WTC11 (cell line): ENCODE data around the gene ZNF236. TPM values are rescaled to one million over a fixed set of nuclear protein-coding genes. Genes with fewer than 3 reads are reported as not detected.
A peak's percentile ranks its signal among the peaks of the same experiment; 100 is the strongest.

Source experiments
- ATAC-seq: fragments of 200-7000 bp; cut with Tn5 transposase; 2 replicates; pipeline ENCODE4 v1.10.0; 2021; ENCODE audit warnings: mild to moderate bottlenecking, moderate library complexity
- CTCF ChIA-PET: fragments of 300-600 bp; sonication (Branson Sonifier 250); formaldehyde crosslinking; loops from one replicate; lab custom pipeline; 2021; ENCODE audit warnings: antibody characterized with exemption; lab: Charles Lee
- POLR2A ChIA-PET: fragments of 350-600 bp; sonication (Branson Sonifier 250); formaldehyde crosslinking; loops from one replicate; lab custom pipeline; 2021; ENCODE audit warnings: antibody characterized with exemption; lab: Charles Lee
- DNase-seq: peaks from one replicate; pipeline ENCODE4 v3.0.0; 2021; ENCODE audit warnings: low spot score
- H3K27ac Mint-ChIP-seq: 2 replicates; pipeline ENCODE4 v1.8.0; 2021; ENCODE audit warnings: mixed read lengths
- H3K27me3 Mint-ChIP-seq: 2 replicates; pipeline ENCODE4 v1.8.0; 2021; ENCODE audit warnings: low read depth, mild to moderate bottlenecking, moderate library complexity, mixed read lengths
- H3K36me3 Mint-ChIP-seq: 2 replicates; pipeline ENCODE4 v1.8.0; 2021; ENCODE audit warnings: mixed read lengths
- H3K4me1 Mint-ChIP-seq: 2 replicates; pipeline ENCODE4 v1.8.0; 2022; ENCODE audit warnings: mixed read lengths
- H3K4me3 Mint-ChIP-seq: 2 replicates; pipeline ENCODE4 v1.8.0; 2021; ENCODE audit warnings: mild to moderate bottlenecking, moderate library complexity, mixed read lengths
- H3K9me3 Mint-ChIP-seq: 2 replicates; pipeline ENCODE4 v1.8.0; 2021; ENCODE audit warnings: mixed read lengths
- FOXK1 ChIP-seq: sonication (generic); formaldehyde crosslinking; IDR thresholded peaks from 2 replicates; pipeline ENCODE4 v1.8.0; 2022; ENCODE audit warnings: mild to moderate bottlenecking, moderate library complexity, missing genetic modification reagents
- GTF2I ChIP-seq: fragments of 250-450 bp; sonication (Bioruptor Pico); conservative IDR thresholded peaks from 2 replicates; pipeline ENCODE4 v1.4.0; 2021; ENCODE audit warnings: mild to moderate bottlenecking
- NR2C2 ChIP-seq: sonication (generic); formaldehyde crosslinking; IDR thresholded peaks from 2 replicates; pipeline ENCODE4 v1.8.0; 2022; ENCODE audit warnings: mild to moderate bottlenecking, missing genetic modification reagents
- NR3C1 ChIP-seq: sonication (generic); formaldehyde crosslinking; conservative IDR thresholded peaks from 2 replicates; pipeline ENCODE4 v1.8.1; 2023; ENCODE audit warnings: low read depth, mild to moderate bottlenecking, missing genetic modification reagents
- SOX15 ChIP-seq: fragments of 250-450 bp; sonication (Bioruptor Pico); IDR thresholded peaks from 2 replicates; pipeline ENCODE4 v1.9.0; 2021; ENCODE audit warnings: mild to moderate bottlenecking
- TEAD1 ChIP-seq: sonication (generic); formaldehyde crosslinking; IDR thresholded peaks from 2 replicates; pipeline ENCODE4 v1.8.0; 2022; ENCODE audit warnings: mild to moderate bottlenecking, missing genetic modification reagents
- ZNF138 ChIP-seq: sonication (generic); formaldehyde crosslinking; conservative IDR thresholded peaks from 2 replicates; pipeline ENCODE4 v1.8.1; 2022; ENCODE audit warnings: mild to moderate bottlenecking, moderate library complexity, missing genetic modification reagents
- ZNF219 ChIP-seq: sonication (generic); formaldehyde crosslinking; IDR thresholded peaks from 2 replicates; pipeline ENCODE4 v1.8.0; 2023; ENCODE audit warnings: missing genetic modification reagents, mild to moderate bottlenecking, borderline replicate concordance
- total RNA-seq: library from RNA; stranded (reverse); gene quantifications from 3 replicates; pipeline ENCODE4 v1.2.3, GENCODE V29; 2021
- TF ChIP-seq, protein P1 (sequence below): fragments of 250-450 bp; sonication (Bioruptor Pico); IDR thresholded peaks from 2 replicates; pipeline ENCODE4 v1.9.0; 2021; ENCODE audit warnings: moderate library complexity, mild to moderate bottlenecking, inconsistent platforms, borderline replicate concordance
- TF ChIP-seq, protein P2 (sequence below): sonication (generic); formaldehyde crosslinking; IDR thresholded peaks from 2 replicates; pipeline ENCODE4 v1.8.1; 2023; ENCODE audit warnings: mild to moderate bottlenecking, missing genetic modification reagents
- TF ChIP-seq, protein P3 (sequence below): sonication (generic); formaldehyde crosslinking; IDR thresholded peaks from 2 replicates; pipeline ENCODE4 v1.8.0; 2022; ENCODE audit warnings: mild to moderate bottlenecking, missing genetic modification reagents
- TF ChIP-seq, protein P4 (sequence below): sonication (generic); formaldehyde crosslinking; IDR thresholded peaks from 2 replicates; pipeline ENCODE4 v1.8.0; 2023; ENCODE audit warnings: mild to moderate bottlenecking, missing genetic modification reagents
- TF ChIP-seq, protein P5 (sequence below): fragments of 250-450 bp; sonication (Bioruptor Pico); IDR thresholded peaks from 2 replicates; pipeline ENCODE4 v1.9.0; 2021; ENCODE audit warnings: mild to moderate bottlenecking
- TF ChIP-seq, protein P6 (sequence below): sonication (generic); formaldehyde crosslinking; IDR thresholded peaks from 2 replicates; pipeline ENCODE4 v1.8.1; 2022; ENCODE audit warnings: mild to moderate bottlenecking, missing genetic modification reagents, moderate library complexity, borderline replicate concordance

ZNF236 gene
- total RNA-seq, 1 experiment from 2014 or later, result 19.9 TPM

DNA sequence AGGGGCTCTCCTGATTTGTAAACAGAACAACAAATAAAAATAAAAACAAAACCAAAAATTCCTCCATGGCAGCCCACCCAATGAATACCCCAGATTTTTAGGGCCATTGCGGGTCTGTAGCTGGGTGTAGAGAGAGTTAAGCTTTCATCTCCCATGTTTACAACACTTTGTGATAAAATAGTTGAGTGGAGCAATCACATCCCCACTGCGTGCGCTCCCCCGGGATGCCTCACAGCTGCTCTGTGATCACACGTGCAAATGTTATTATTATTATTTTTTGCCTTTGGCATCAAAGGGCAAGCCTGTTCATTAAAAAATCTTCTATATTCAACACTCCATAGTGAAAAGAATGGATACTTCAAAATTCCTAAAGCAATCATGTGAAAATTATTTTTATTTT is 192.2 kb downstream of the ZNF236 start:
- POLR2A ChIA-PET, result no interaction called here
- DNase-seq (no peak), ATAC-seq (no peak)
- no peaks in the 10 kb centered on the region for H3K27me3 Mint-ChIP-seq
- H3K9me3 Mint-ChIP-seq, result peaks cover 17% of the 10 kb centered on the region
- CTCF ChIA-PET, result interaction anchor here (1.2 kb wide), 1 partner anchor 14 kb away, joined by 3 read pairs; no protein-coding TSS in a partner anchor
- H3K36me3 Mint-ChIP-seq, result peaks cover 12% of the 10 kb centered on the region
- H3K4me1 Mint-ChIP-seq, result peaks cover 29% of the 10 kb centered on the region
- no peak for TF ChIP-seq NR2C2 (CRISPR knock-in tag)
- TF ChIP-seq, protein P1, sequence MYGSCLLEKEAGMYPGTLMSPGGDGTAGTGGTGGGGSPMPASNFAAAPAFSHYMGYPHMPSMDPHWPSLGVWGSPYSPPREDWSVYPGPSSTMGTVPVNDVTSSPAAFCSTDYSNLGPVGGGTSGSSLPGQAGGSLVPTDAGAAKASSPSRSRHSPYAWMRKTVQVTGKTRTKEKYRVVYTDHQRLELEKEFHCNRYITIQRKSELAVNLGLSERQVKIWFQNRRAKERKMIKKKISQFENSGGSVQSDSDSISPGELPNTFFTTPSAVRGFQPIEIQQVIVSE (CRISPR knock-in tag), result no peak
- TF ChIP-seq, protein P2, sequence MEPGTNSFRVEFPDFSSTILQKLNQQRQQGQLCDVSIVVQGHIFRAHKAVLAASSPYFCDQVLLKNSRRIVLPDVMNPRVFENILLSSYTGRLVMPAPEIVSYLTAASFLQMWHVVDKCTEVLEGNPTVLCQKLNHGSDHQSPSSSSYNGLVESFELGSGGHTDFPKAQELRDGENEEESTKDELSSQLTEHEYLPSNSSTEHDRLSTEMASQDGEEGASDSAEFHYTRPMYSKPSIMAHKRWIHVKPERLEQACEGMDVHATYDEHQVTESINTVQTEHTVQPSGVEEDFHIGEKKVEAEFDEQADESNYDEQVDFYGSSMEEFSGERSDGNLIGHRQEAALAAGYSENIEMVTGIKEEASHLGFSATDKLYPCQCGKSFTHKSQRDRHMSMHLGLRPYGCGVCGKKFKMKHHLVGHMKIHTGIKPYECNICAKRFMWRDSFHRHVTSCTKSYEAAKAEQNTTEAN (CRISPR knock-in tag), result no peak
- H3K27ac Mint-ChIP-seq, result no peak overlapping the region
- H3K4me3 Mint-ChIP-seq, result no peak overlapping the region

DNA sequence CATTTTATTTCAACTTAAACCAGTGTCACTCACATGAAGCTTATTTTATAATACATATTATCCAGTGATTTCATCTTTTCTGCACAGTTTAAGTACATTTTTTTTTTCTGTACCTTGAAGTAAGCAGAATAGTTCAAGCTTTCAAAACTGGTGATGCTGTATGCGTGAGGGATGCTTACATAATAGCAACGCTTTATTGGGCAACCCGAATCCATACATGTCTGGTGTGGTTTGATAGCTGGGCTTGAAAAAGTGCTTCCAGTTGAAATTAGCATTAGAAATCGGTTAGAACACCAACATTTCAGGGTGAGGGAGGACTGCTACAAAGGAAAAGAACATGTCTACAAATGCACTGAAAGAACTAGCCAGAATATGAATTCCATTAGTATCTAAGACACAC is 192.8 kb downstream of the ZNF236 start:
- CTCF ChIA-PET, result interaction anchor here (1.2 kb wide), 1 partner anchor 15 kb away, joined by 3 read pairs; no protein-coding TSS in a partner anchor
- TF ChIP-seq SOX15 (CRISPR knock-in tag), result no peak
- no peak for TF ChIP-seq ZNF138 (CRISPR knock-in tag)
- TF ChIP-seq, protein P3, sequence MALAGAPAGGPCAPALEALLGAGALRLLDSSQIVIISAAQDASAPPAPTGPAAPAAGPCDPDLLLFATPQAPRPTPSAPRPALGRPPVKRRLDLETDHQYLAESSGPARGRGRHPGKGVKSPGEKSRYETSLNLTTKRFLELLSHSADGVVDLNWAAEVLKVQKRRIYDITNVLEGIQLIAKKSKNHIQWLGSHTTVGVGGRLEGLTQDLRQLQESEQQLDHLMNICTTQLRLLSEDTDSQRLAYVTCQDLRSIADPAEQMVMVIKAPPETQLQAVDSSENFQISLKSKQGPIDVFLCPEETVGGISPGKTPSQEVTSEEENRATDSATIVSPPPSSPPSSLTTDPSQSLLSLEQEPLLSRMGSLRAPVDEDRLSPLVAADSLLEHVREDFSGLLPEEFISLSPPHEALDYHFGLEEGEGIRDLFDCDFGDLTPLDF (CRISPR knock-in tag), result no peak
- TF ChIP-seq ZNF219 (CRISPR knock-in tag), result no peak
- no peak for TF ChIP-seq NR3C1 (CRISPR knock-in tag)
- TF ChIP-seq, protein P4, sequence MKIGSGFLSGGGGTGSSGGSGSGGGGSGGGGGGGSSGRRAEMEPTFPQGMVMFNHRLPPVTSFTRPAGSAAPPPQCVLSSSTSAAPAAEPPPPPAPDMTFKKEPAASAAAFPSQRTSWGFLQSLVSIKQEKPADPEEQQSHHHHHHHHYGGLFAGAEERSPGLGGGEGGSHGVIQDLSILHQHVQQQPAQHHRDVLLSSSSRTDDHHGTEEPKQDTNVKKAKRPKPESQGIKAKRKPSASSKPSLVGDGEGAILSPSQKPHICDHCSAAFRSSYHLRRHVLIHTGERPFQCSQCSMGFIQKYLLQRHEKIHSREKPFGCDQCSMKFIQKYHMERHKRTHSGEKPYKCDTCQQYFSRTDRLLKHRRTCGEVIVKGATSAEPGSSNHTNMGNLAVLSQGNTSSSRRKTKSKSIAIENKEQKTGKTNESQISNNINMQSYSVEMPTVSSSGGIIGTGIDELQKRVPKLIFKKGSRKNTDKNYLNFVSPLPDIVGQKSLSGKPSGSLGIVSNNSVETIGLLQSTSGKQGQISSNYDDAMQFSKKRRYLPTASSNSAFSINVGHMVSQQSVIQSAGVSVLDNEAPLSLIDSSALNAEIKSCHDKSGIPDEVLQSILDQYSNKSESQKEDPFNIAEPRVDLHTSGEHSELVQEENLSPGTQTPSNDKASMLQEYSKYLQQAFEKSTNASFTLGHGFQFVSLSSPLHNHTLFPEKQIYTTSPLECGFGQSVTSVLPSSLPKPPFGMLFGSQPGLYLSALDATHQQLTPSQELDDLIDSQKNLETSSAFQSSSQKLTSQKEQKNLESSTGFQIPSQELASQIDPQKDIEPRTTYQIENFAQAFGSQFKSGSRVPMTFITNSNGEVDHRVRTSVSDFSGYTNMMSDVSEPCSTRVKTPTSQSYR (CRISPR knock-in tag), result no peak
- H3K36me3 Mint-ChIP-seq, result peaks cover 12% of the 10 kb centered on the region
- peaks cover 24% of the 10 kb centered on the region for H3K4me1 Mint-ChIP-seq
- H3K9me3 Mint-ChIP-seq, result peaks cover 17% of the 10 kb centered on the region
- DNase-seq (no peak), ATAC-seq (no peak)
- H3K27me3 Mint-ChIP-seq, result no peaks in the 10 kb centered on the region; the same call in 1 of the 2 replicates
- H3K4me3 Mint-ChIP-seq, result no peak overlapping the region
- H3K27ac Mint-ChIP-seq, result no peak overlapping the region; the same call in 1 of the 2 replicates
- POLR2A ChIA-PET, result no interaction called here

DNA sequence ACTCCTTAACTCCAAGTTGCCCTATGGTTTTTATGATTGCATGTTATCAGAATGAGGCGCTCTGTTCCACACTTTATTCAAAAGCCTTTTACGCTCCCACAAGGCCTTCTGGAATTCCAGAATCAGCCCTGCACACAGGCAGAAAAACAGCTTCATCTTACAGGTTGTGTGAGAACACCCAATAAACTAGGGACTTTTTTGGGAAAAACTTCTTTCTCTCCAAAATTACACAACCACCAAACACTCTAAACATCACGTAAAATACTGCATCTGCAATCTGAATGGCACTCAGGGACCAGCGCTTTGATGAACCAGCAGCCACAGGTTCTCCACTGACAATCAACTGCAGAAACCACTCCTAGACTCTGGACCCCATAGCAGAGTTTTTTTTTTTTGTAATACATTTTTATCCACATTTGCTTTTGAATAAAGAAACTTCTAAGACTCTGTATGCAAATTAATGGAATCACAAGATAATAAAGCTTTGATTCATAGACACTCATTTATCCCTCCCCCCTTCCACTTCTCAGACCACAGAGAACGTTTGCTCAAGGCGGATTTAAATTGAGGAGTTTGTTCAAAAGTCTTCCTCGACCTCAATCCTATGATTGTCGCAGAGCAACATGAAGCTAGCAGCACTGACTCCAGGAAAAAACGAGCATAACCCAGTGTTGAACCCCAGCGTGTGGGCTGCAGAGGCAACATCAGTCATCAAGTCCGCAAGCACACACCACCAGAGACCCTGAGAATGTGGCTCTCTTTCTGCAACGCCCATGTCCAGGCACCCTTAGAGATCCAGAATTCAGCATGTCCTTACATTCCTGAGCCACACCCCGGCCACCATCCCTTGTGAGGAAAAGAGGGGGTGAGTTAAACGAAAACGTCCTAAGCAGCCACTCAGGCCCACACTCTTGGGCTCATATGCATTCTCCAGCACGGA is 193.7 kb downstream of the ZNF236 start:
- peaks cover 15% of the 10 kb centered on the region for H3K4me1 Mint-ChIP-seq
- ATAC-seq (no peak), DNase-seq (no peak)
- H3K4me3 Mint-ChIP-seq, result no peak overlapping the region
- peaks cover 17% of the 10 kb centered on the region for H3K9me3 Mint-ChIP-seq
- no peaks in the 10 kb centered on the region; the same call in 1 of the 2 replicates for H3K27me3 Mint-ChIP-seq
- peaks cover 12% of the 10 kb centered on the region for H3K36me3 Mint-ChIP-seq
- ChIA-PET CTCF (interaction anchor here (1.2 kb wide), 1 partner anchor 16 kb away, joined by 3 read pairs; no protein-coding TSS in a partner anchor), POLR2A (no interaction called here)
- peak overlapping the region; percentile 80 for H3K27ac Mint-ChIP-seq
- TF ChIP-seq GTF2I (CRISPR knock-in tag) (no peak), FOXK1 (CRISPR knock-in tag) (no peak), TEAD1 (CRISPR knock-in tag) (no peak), ZNF219 (CRISPR knock-in tag) (no peak)
- TF ChIP-seq, protein P5, sequence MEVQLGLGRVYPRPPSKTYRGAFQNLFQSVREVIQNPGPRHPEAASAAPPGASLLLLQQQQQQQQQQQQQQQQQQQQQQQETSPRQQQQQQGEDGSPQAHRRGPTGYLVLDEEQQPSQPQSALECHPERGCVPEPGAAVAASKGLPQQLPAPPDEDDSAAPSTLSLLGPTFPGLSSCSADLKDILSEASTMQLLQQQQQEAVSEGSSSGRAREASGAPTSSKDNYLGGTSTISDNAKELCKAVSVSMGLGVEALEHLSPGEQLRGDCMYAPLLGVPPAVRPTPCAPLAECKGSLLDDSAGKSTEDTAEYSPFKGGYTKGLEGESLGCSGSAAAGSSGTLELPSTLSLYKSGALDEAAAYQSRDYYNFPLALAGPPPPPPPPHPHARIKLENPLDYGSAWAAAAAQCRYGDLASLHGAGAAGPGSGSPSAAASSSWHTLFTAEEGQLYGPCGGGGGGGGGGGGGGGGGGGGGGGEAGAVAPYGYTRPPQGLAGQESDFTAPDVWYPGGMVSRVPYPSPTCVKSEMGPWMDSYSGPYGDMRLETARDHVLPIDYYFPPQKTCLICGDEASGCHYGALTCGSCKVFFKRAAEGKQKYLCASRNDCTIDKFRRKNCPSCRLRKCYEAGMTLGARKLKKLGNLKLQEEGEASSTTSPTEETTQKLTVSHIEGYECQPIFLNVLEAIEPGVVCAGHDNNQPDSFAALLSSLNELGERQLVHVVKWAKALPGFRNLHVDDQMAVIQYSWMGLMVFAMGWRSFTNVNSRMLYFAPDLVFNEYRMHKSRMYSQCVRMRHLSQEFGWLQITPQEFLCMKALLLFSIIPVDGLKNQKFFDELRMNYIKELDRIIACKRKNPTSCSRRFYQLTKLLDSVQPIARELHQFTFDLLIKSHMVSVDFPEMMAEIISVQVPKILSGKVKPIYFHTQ (CRISPR knock-in tag), result no peak
- TF ChIP-seq, protein P2 (CRISPR knock-in tag), result no peak
- TF ChIP-seq, protein P6, sequence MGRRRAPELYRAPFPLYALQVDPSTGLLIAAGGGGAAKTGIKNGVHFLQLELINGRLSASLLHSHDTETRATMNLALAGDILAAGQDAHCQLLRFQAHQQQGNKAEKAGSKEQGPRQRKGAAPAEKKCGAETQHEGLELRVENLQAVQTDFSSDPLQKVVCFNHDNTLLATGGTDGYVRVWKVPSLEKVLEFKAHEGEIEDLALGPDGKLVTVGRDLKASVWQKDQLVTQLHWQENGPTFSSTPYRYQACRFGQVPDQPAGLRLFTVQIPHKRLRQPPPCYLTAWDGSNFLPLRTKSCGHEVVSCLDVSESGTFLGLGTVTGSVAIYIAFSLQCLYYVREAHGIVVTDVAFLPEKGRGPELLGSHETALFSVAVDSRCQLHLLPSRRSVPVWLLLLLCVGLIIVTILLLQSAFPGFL (CRISPR knock-in tag), result no peak
